ENCODE measurements around the gene CDON.

GRCh38 chr11:125944350-125945010, 118.2 kb downstream of the CDON start:
- TF ChIP-seq, protein P1, sequence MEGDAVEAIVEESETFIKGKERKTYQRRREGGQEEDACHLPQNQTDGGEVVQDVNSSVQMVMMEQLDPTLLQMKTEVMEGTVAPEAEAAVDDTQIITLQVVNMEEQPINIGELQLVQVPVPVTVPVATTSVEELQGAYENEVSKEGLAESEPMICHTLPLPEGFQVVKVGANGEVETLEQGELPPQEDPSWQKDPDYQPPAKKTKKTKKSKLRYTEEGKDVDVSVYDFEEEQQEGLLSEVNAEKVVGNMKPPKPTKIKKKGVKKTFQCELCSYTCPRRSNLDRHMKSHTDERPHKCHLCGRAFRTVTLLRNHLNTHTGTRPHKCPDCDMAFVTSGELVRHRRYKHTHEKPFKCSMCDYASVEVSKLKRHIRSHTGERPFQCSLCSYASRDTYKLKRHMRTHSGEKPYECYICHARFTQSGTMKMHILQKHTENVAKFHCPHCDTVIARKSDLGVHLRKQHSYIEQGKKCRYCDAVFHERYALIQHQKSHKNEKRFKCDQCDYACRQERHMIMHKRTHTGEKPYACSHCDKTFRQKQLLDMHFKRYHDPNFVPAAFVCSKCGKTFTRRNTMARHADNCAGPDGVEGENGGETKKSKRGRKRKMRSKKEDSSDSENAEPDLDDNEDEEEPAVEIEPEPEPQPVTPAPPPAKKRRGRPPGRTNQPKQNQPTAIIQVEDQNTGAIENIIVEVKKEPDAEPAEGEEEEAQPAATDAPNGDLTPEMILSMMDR (IDR thresholded peaks at IDR 0.05; ENCODE audit: extremely low read depth in 1 of 2, insufficient read depth in 1 of 2, low read depth in 1 of 2, low read length in 2 of 2) = no peak
- TF ChIP-seq POLR2A (IDR thresholded peaks at IDR 0.05; ENCODE audit: low read depth, low read length) (no peak), MYC (IDR thresholded peaks at IDR 0.05; ENCODE audit: low read depth, low read length) (no peak), POLR2AphosphoS5 (IDR thresholded peaks at IDR 0.05; ENCODE audit: insufficient read depth, low read depth, low read length) (no peak), JUN (IDR thresholded peaks at IDR 0.05; ENCODE audit: borderline replicate concordance, insufficient read depth, insufficient read length, low read depth) (no peak), EZH2 (IDR thresholded peaks at IDR 0.05; ENCODE audit: borderline replicate concordance, low read depth, low read length, severe bottlenecking) (no peak), FOS (IDR thresholded peaks at IDR 0.05; ENCODE audit: borderline replicate concordance, insufficient read depth, low read length) (no peak), MAX (IDR thresholded peaks at IDR 0.05; ENCODE audit: insufficient read depth, insufficient read length) (no peak)
